Measurements from ENCODE around the gene ANTXR1.

Gene ANTXR1

GRCh38 chr2:69023236-69023635, 10.3 kb downstream of the ANTXR1 start:
- Histone ChIP-seq H3K4me3 (ENCODE audit: low read depth, low read length) (no peak overlapping the region), H3K4me1 (ENCODE audit: control insufficient read depth, insufficient read depth, low read length) (peaks cover 6% of the 10 kb centered on the region), H3K36me3 (ENCODE audit: control insufficient read depth, insufficient read depth, low read length) (no peaks in the 10 kb centered on the region), H3K9ac (ENCODE audit: low read depth, low read length) (no peak overlapping the region), H3K9me3 (ENCODE audit: control insufficient read depth, insufficient read depth, low read length) (no peaks in the 10 kb centered on the region), H3K27me3 (ENCODE audit: control insufficient read depth, insufficient read depth, low read length) (no peaks in the 10 kb centered on the region)

DNA sequence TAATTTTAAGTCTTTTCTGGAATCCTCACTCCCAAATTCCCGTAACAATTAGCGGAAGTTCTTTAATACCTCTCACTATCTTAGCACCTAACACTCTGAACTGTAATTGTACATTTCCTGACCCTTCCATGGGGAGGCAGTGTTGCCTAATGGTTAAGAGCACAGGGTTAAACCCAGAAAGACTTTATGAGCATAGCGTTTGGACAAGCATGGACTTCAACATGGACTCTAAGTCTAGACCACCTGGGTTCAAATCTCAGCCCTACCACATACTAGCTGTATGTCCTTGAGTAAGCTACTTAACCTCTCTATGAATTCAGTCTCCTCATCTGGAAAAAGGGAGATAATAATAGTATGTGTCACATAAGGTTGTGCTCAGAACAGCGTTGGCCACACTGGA, 13.0 kb downstream of the ANTXR1 start:
- no peaks in the 10 kb centered on the region for H3K27me3 ChIP-seq (ENCODE audit: control insufficient read depth, insufficient read depth, low read length)
- H3K4me3 ChIP-seq (ENCODE audit: low read depth, low read length), result no peak overlapping the region
- no peaks in the 10 kb centered on the region for H3K4me1 ChIP-seq (ENCODE audit: control insufficient read depth, insufficient read depth, low read length)
- no peaks in the 10 kb centered on the region for H3K9me3 ChIP-seq (ENCODE audit: control insufficient read depth, insufficient read depth, low read length)
- no peak overlapping the region for H3K9ac ChIP-seq (ENCODE audit: low read depth, low read length)
- H3K36me3 ChIP-seq (ENCODE audit: control insufficient read depth, insufficient read depth, low read length), result no peaks in the 10 kb centered on the region

DNA sequence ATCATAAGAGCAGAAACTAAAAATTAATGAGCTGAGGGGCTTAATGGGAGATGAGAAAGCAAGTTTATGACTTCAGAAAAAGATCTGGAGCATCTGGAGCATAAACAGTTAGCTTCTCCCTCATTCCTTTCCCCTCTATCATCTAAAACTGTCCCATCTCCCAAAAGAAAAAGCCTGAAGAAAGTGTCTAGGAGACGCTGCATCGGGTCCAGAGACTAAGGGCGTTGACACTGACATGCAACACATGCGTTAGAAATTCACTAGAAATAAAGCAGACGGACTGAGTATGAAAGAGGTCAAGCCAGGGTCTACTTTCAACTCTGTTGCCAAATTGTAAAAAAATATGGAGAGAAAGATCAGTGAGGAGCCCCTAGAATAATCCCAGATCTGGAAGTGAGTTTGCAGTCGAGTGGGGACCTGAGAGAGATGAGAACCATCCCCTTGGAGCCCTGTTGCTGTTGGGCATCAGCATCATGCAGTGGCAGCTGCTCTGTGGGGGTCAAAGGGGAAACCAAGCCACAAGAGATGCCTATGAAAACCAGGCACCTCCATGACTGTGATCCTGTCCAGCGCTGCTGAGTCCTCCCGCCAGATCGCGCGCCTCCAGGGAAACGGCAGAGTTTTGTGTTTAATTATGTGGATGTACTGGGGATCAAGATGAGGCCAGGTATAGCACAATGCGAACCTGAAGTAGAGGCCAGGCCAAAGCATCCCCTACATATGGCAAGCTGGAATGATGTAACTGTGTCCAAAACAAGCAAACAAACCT, 13.9 kb downstream of the ANTXR1 start:
- Histone ChIP-seq H3K4me1 (ENCODE audit: control insufficient read depth, insufficient read depth, low read length) (no peaks in the 10 kb centered on the region), H3K9ac (ENCODE audit: low read depth, low read length) (no peak overlapping the region), H3K4me3 (ENCODE audit: low read depth, low read length) (no peak overlapping the region), H3K9me3 (ENCODE audit: control insufficient read depth, insufficient read depth, low read length) (no peaks in the 10 kb centered on the region), H3K36me3 (ENCODE audit: control insufficient read depth, insufficient read depth, low read length) (no peaks in the 10 kb centered on the region), H3K27me3 (ENCODE audit: control insufficient read depth, insufficient read depth, low read length) (no peaks in the 10 kb centered on the region)

GRCh38 chr2:69030800-69031428, 17.9 kb downstream of the ANTXR1 start:
- Histone ChIP-seq H3K9ac (ENCODE audit: low read depth, low read length) (no peak overlapping the region), H3K36me3 (ENCODE audit: control insufficient read depth, insufficient read depth, low read length) (no peaks in the 10 kb centered on the region), H3K9me3 (ENCODE audit: control insufficient read depth, insufficient read depth, low read length) (no peaks in the 10 kb centered on the region), H3K4me1 (ENCODE audit: control insufficient read depth, insufficient read depth, low read length) (no peaks in the 10 kb centered on the region), H3K27me3 (ENCODE audit: control insufficient read depth, insufficient read depth, low read length) (no peaks in the 10 kb centered on the region), H3K4me3 (ENCODE audit: low read depth, low read length) (no peak overlapping the region)

GRCh38 chr2:69031466-69031865, 18.5 kb downstream of the ANTXR1 start:
- Histone ChIP-seq H3K4me1 (ENCODE audit: control insufficient read depth, insufficient read depth, low read length) (no peaks in the 10 kb centered on the region), H3K27me3 (ENCODE audit: control insufficient read depth, insufficient read depth, low read length) (no peaks in the 10 kb centered on the region), H3K9me3 (ENCODE audit: control insufficient read depth, insufficient read depth, low read length) (no peaks in the 10 kb centered on the region), H3K36me3 (ENCODE audit: control insufficient read depth, insufficient read depth, low read length) (no peaks in the 10 kb centered on the region), H3K9ac (ENCODE audit: low read depth, low read length) (no peak overlapping the region), H3K4me3 (ENCODE audit: low read depth, low read length) (no peak overlapping the region)

DNA sequence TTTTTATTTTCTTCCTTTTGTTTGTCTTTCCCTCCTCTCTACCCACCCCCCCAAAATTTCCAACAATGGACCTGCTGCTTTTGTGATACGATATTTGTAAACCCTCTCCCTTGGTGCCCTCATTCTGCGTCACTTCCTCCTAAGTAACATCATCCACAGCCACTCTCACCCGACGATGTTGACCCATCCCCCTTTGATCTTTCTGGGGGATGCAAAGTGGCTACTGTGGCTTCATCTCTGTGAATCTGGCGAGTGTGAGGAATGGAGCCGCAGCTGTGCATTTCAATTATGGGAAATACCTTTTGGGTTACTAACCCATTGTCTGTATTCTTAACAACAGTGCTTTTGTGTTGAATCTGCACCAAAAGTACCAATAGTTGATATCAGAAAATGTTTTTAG, 19.4 kb downstream of the ANTXR1 start:
- H3K36me3 ChIP-seq (ENCODE audit: control insufficient read depth, insufficient read depth, low read length), result no peaks in the 10 kb centered on the region
- H3K9ac ChIP-seq (ENCODE audit: low read depth, low read length), result no peak overlapping the region
- no peaks in the 10 kb centered on the region for H3K27me3 ChIP-seq (ENCODE audit: control insufficient read depth, insufficient read depth, low read length)
- H3K4me3 ChIP-seq (ENCODE audit: low read depth, low read length), result no peak overlapping the region
- no peaks in the 10 kb centered on the region for H3K4me1 ChIP-seq (ENCODE audit: control insufficient read depth, insufficient read depth, low read length)
- no peaks in the 10 kb centered on the region for H3K9me3 ChIP-seq (ENCODE audit: control insufficient read depth, insufficient read depth, low read length)

GRCh38 chr2:69033461-69034095, 20.6 kb downstream of the ANTXR1 start:
- no peaks in the 10 kb centered on the region for H3K9me3 ChIP-seq (ENCODE audit: control insufficient read depth, insufficient read depth, low read length)
- no peaks in the 10 kb centered on the region for H3K27me3 ChIP-seq (ENCODE audit: control insufficient read depth, insufficient read depth, low read length)
- no peak overlapping the region for H3K9ac ChIP-seq (ENCODE audit: low read depth, low read length)
- H3K36me3 ChIP-seq (ENCODE audit: control insufficient read depth, insufficient read depth, low read length), result no peaks in the 10 kb centered on the region
- H3K4me1 ChIP-seq (ENCODE audit: control insufficient read depth, insufficient read depth, low read length), result no peaks in the 10 kb centered on the region
- no peak overlapping the region for H3K4me3 ChIP-seq (ENCODE audit: low read depth, low read length)

- Histone ChIP-seq H3K9me3 (ENCODE audit: control insufficient read depth, insufficient read depth, low read length) (no peaks in the 10 kb centered on the region), H3K4me1 (ENCODE audit: control insufficient read depth, insufficient read depth, low read length) (no peaks in the 10 kb centered on the region), H3K4me3 (ENCODE audit: low read depth, low read length) (no peak overlapping the region), H3K36me3 (ENCODE audit: control insufficient read depth, insufficient read depth, low read length) (no peaks in the 10 kb centered on the region), H3K27me3 (ENCODE audit: control insufficient read depth, insufficient read depth, low read length) (no peaks in the 10 kb centered on the region), H3K9ac (ENCODE audit: low read depth, low read length) (no peak overlapping the region)
Measured at GRCh38 chr2:69034122-69034521, 21.1 kb downstream of the ANTXR1 start.

DNA sequence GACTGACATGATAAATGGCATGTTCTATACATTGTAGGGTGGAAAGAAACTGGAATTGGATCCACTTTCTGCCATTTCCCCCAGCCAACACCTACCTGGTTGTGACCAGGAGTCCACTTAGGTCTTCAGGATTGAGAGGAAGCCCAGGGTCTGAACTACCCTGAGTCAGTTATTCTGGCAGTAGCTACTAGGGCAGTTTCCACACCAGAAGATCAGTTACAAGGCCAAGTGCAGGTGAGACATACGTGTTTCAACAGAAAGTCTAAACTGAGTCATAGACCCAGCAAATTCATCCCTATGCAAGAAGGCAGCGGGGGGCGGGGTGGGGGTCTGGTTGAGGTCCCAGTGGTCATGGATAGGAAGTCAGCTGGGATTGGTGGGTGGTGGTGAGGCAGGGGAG, 21.9 kb downstream of the ANTXR1 start:
- Histone ChIP-seq H3K4me3 (ENCODE audit: low read depth, low read length) (no peak overlapping the region), H3K27me3 (ENCODE audit: control insufficient read depth, insufficient read depth, low read length) (no peaks in the 10 kb centered on the region), H3K9ac (ENCODE audit: low read depth, low read length) (no peak overlapping the region), H3K9me3 (ENCODE audit: control insufficient read depth, insufficient read depth, low read length) (no peaks in the 10 kb centered on the region), H3K4me1 (ENCODE audit: control insufficient read depth, insufficient read depth, low read length) (no peaks in the 10 kb centered on the region), H3K36me3 (ENCODE audit: control insufficient read depth, insufficient read depth, low read length) (no peaks in the 10 kb centered on the region)

DNA sequence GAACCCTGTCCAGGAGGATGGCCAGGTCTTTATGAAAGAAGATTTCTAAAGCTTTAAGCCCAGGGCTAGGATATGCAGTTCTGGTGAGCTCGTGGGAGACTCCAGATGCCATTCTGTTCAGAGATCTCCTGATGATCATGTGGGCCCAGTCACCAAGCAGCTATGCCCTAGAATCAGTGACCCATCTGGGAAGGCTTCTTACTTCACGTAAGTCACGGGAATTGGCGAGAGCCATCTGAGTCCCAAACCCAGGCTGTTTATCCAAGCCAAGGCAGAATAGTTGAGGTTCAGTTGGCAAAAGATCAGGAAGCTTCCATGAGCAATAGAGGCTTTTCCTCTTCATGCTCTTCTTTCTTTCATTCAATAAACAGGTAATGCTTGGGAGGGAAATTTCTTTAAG, 23.9 kb downstream of the ANTXR1 start:
- no peaks in the 10 kb centered on the region for H3K36me3 ChIP-seq (ENCODE audit: control insufficient read depth, insufficient read depth, low read length)
- H3K9me3 ChIP-seq (ENCODE audit: control insufficient read depth, insufficient read depth, low read length), result no peaks in the 10 kb centered on the region
- no peak overlapping the region for H3K4me3 ChIP-seq (ENCODE audit: low read depth, low read length)
- no peak overlapping the region for H3K9ac ChIP-seq (ENCODE audit: low read depth, low read length)
- no peaks in the 10 kb centered on the region for H3K27me3 ChIP-seq (ENCODE audit: control insufficient read depth, insufficient read depth, low read length)
- no peaks in the 10 kb centered on the region for H3K4me1 ChIP-seq (ENCODE audit: control insufficient read depth, insufficient read depth, low read length)

DNA sequence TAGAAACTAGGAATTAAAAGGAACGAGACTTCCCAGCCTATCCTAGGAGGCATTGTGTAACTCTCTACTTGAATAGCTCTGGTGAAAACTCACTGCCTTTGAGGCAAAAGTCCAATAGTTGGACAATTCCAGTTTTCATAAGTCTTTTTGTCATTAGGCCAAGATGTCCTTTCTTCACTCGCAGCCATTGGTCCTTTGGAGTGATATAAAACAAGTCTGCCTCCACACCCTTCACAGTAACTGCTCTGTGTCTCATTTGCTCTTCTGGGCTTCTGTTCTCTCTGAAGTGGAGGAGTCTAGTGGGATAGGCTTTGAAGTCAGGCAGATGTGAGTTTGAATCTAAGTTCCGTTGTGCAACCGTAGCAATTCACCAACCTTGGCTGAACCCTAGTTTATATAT, 28.2 kb downstream of the ANTXR1 start:
- no peak overlapping the region for H3K4me3 ChIP-seq (ENCODE audit: low read depth, low read length)
- H3K36me3 ChIP-seq (ENCODE audit: control insufficient read depth, insufficient read depth, low read length), result no peaks in the 10 kb centered on the region
- H3K4me1 ChIP-seq (ENCODE audit: control insufficient read depth, insufficient read depth, low read length), result no peaks in the 10 kb centered on the region
- no peak overlapping the region for H3K9ac ChIP-seq (ENCODE audit: low read depth, low read length)
- H3K9me3 ChIP-seq (ENCODE audit: control insufficient read depth, insufficient read depth, low read length), result no peaks in the 10 kb centered on the region
- H3K27me3 ChIP-seq (ENCODE audit: control insufficient read depth, insufficient read depth, low read length), result no peaks in the 10 kb centered on the region

All from iPS-15b (cell line).